CD1c-positive myeloid dendritic cell (primary cell): ENCODE data around the gene SNX32.

ENCODE experiments used
- DNase-seq: peaks from one replicate; pipeline ENCODE4 v3.0.0-alpha.2; 2016; ENCODE audit errors: extremely low spot score

The SNX32 gene

GRCh38 chr11:65797711-65798110 lies 36.1 kb upstream of the SNX32 start:
- no peak for DNase-seq

- DNase-seq: no peak
These were observed 34.9 kb upstream of the SNX32 start for GRCh38 chr11:65798882-65799281.

GRCh38 chr11:65801153-65801987 lies 32.4 kb upstream of the SNX32 start:
- no peak for DNase-seq

- DNase-seq: peak; percentile 70
These were observed 30.9 kb upstream of the SNX32 start for GRCh38 chr11:65802841-65803240.

GRCh38 chr11:65803797-65804492 lies 29.8 kb upstream of the SNX32 start:
- DNase-seq: no peak

GRCh38 chr11:65806979-65807378 lies 26.8 kb upstream of the SNX32 start:
- peak; percentile 48 for DNase-seq

GRCh38 chr11:65808744-65809341 lies 24.9 kb upstream of the SNX32 start:
- no peak for DNase-seq

GRCh38 chr11:65809496-65809895 lies 24.3 kb upstream of the SNX32 start:
- DNase-seq: no peak

- no peak for DNase-seq
These were observed 23.5 kb upstream of the SNX32 start for GRCh38 chr11:65810046-65810868.

GRCh38 chr11:65811764-65812475 lies 21.8 kb upstream of the SNX32 start:
- peak; percentile 79 for DNase-seq

GRCh38 chr11:65814131-65814985 lies 19.4 kb upstream of the SNX32 start:
- DNase-seq: peak; percentile 94

- no peak for DNase-seq
These were observed 18.7 kb upstream of the SNX32 start for GRCh38 chr11:65814986-65815565.

- peak; percentile 57 for DNase-seq
These were observed 17.1 kb upstream of the SNX32 start for GRCh38 chr11:65816696-65817095.

- DNase-seq: no peak
These were observed 16.4 kb upstream of the SNX32 start for GRCh38 chr11:65817312-65817834.

GRCh38 chr11:65817835-65818680 lies 15.7 kb upstream of the SNX32 start:
- peak; percentile 96 for DNase-seq

- peak; percentile 35 for DNase-seq
These were observed 12.7 kb upstream of the SNX32 start for GRCh38 chr11:65821107-65821506.

GRCh38 chr11:65822776-65823528 lies 10.8 kb upstream of the SNX32 start:
- no peak for DNase-seq
